DMS 273 (cell line): Measurements from ENCODE around the gene PTPRD.

Source experiments
- DNase-seq: peaks from one replicate; lab custom pipeline; 2025; ENCODE audit not compliant: unreplicated experiment; lab: John Stamatoyannopoulos, UW

Gene PTPRD

DNA sequence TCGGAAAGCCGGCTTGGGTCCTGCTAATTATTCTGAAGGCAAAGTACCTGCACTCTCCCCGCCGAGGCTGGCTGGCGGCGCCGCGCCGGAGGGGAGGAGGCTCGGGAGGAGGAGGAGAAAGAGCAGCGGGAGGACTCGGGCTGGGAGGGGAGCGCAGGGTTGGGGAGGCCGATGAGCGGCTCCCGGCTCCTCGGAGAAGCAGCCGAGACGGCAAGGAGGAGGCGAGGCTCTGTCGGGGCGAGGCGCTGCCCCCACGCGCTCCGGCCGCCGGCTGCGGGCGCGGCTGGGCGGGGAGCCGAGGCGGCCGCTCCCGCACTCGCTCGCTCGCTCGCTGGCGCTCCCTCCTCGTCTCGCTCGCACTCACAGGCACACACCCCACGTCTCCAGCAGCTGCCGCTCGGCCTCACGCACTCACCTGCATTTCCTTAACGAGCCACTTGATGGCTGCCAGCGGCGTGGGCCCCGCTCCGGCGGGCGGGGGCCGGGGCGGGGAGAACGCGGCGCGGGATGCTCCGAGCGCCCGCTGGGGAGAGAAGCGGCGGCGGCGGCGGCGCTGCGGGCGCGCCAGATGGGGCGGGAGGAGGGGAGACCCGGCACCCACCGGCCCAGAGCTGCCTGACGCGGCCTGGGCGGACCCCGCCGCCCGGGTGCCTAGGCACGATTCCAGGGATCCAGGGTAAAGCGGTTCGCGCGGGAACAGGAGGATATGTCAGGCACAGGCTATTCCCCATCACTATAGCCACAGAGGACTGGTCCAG is at the start of gene PTPRD:
Gene PTPRD, minus strand, starts transcription at position 362 of the 758 bp plus-strand sequence.
- DNase-seq: peak; percentile 95

GRCh38 chr9:10661994-10662393 is 49.2 kb upstream of the PTPRD start:
- DNase-seq: no peak

- DNase-seq: no peak
These were observed 48.6 kb upstream of the PTPRD start for GRCh38 chr9:10661376-10661775.

- no peak for DNase-seq
These were observed 38.2 kb upstream of the PTPRD start for GRCh38 chr9:10651012-10651411.

GRCh38 chr9:10649076-10649475 is 36.3 kb upstream of the PTPRD start:
- DNase-seq: no peak

GRCh38 chr9:10633785-10634184 is 21.0 kb upstream of the PTPRD start:
- no peak for DNase-seq

DNA sequence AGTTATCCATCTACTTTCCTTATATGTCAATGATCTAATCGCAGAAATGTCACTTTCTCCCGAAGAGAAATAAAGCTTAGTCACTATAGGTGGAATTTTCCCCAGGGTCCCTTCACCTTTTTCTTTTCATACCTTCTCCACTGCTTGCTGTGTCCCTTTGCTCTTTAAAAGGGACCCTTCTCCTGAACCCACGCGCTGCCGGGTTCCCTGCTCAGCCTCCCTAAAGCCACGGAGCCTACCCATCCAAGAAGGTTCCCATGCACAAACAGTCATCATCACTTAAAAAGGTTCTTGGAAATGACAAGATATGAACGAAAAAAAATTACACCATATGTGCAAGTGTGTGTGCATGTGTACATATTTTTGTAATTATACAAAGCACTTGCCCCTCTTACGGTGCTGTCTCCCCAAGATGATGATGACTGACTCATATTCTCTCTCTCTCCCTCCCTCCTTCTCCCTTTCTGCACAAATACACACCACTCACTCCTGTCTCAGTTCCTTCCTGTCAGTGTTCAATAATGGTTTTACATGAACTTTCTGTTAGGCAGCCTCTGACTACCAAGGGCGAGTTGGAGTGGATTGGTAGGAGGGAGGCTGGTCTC is 1.5 kb upstream of the PTPRD start:
- peak; percentile 13 for DNase-seq

GRCh38 chr9:10613419-10613818 is 617 bp upstream of the PTPRD start:
- peak; percentile 63 for DNase-seq

- DNase-seq: no peak
These were observed 7.4 kb downstream of the PTPRD start for GRCh38 chr9:10605388-10605787.

DNA sequence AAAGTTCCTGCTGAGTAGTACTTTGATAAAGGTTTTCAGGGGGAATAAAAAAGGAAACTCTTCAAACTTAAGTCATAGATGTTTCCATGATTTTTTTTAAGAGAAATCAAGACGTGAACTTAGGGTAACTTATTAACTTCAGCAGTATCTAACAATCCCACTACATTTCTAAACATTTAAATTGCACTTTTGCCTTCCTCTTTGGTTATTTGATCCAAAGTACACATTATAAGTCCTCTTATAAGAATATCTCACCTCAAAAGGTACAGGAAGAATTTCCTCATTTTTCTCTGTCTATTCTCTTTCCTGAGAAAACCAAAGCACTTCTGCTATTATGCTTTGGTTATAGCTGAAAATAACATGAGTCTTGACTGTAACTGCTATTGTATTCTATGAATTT is 7.9 kb downstream of the PTPRD start:
- DNase-seq: no peak

DNA sequence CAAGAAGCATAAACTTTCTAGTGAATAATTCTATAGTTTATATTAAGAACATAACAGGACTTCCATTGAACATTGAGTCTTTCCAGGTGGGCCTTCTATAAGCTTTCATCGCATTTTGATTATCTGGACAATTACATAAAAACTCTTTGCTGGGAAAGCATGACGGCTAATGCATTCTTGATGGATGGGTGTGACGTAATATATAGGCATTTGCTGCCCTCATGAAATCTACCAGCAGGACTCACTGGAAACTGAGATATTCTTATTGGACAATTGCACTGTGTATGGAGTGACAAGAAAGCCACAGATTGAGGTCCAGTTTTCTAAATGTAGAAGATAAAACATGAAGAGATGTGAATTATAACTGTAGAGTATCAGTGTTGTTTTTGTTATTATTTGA is 15.0 kb downstream of the PTPRD start:
- DNase-seq: no peak

GRCh38 chr9:10594482-10594881 is 18.3 kb downstream of the PTPRD start:
- DNase-seq: no peak

DNA sequence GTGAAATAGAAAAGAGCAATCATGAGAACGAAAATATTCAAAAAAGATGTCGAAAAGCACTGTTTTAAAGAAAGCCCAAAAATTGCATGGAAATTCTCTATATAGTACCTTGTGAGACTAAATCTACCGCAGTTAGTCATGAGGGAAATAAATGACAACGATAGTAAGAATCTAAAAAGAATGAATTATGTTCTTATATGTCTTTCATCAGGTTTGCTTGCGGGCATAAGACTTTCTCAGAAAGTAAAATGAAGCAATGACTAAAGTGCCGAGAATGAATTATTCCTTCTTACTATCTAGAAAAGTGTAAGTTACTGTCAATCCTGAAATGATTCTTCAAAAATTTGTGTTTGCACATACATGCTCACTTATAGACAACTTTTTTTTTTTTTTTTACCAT is 26.4 kb downstream of the PTPRD start:
- no peak for DNase-seq

- no peak for DNase-seq
These were observed 41.1 kb downstream of the PTPRD start for GRCh38 chr9:10571699-10572098.

DNA sequence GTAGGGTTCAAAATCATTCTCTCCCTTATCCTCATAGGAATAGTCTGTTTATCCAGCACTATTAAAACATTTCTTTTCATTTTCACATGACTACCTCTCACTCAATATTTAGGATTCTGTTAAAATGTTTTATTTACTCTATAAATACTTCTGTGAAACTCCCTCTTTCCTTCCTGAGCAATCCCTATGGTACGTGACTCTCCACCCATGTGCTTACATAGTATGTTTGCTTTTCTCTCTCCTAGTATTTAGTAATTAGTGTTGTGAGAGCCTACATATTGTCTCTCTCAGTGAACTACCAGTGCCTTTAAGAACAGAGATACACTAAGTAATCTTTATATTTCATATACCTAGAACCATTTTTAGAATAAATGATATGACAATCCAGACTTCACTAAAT is 46.0 kb downstream of the PTPRD start:
- no peak for DNase-seq

DNA sequence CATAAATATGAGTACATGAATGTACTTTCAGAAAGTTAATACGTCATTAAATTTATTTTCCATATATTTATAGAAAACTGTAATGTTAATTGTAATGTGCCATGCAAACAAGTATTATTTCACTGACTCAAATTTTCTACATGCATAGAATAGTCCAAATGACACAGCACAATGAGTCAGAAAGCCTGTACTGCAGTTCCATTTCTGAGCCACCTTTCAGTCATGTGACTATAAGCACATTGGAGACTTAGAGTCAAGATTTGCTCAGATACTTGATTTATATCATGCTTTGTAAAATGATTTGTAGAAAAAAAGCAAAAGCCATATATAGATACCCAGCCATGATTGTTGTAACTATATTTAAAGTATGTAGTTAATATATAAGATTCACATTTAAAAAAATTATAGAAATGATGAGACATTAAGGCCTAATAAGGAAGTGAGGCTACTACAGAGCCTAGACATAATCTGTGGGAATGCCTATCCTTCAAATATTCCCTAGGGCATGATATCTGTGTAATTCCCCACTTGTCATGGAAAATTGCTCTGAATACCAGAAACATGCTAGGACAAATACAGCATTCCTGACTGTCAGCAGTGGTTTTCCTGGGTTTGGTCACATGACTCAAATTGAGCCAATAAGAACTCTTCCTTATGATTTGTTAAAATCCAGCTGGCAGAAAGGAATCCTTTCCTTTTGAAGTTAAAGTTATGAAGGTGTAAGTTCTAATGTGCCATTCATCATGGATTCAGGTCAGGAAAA is 50.0 kb downstream of the PTPRD start:
- no peak for DNase-seq

GRCh38 chr9:10548348-10548747 is 64.5 kb downstream of the PTPRD start:
- no peak for DNase-seq

- no peak for DNase-seq
These were observed 74.7 kb downstream of the PTPRD start for GRCh38 chr9:10538073-10538472.

GRCh38 chr9:10534850-10535249 is 78.0 kb downstream of the PTPRD start:
- peak; percentile 75 for DNase-seq

DNA sequence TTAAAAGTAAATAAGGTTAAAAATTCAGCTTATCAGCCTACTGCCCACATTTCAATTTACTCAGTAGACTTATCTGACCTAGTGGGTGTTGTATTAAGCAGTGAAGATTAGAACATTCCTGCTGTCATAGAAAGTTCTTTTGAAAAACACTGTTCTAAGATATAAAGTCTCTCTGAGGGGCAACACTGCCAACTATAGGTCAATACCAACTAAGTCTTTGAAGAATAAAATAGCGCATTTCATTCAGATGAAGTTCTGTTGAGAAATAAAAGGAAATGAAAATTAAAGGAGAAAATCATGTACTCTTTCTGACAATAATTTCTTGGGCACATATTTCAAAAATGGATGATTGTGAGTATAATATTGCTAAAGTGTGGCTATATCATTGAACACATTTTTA is 86.8 kb downstream of the PTPRD start:
- DNase-seq: peak; percentile 6

DNA sequence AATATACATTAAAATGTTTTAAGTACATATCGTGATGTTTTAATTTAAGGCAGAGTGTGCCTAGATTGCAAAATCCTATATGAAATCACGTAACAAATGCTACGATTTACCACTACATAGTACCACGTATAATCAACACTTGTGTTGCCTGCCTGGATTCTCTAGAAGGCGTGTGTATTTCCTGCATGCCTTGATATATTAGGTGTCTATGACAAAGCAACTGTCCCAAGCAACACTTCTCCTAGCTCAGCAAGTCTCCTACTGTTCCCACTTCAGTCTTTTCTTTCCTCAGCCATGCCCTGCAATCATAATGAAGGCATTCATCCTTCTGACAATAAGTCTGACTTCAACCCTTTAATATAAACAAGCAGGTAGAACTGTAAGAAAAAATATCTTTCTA is 89.6 kb downstream of the PTPRD start:
- no peak for DNase-seq

DNA sequence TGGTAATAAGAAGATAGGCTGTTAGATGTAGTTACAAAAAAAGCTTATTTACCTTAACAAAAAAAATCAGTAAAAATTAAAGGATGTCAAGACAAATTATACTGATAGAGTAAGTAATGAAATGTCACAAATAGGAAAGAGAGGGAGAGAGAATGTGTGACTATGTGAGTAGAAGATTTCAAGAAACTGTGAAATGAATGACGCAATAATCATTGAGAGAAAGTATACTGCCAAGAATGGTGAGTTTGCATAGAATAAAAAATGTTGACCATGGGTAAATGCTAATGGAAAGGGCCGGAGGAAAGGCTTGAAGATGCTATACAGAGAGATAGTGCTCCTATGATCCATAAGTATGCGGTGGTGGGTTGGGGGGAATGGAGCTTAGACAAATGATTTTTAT is 100.7 kb downstream of the PTPRD start:
- DNase-seq: no peak
